Skeletal muscle tissue (tissue), 4 donors: ENCODE measurements around the gene USP44. TPM values are rescaled to one million over a fixed set of nuclear protein-coding genes. Genes with fewer than 3 reads are reported as not detected.

Experiments used
- H3K27ac ChIP-seq: one replicate; pipeline ENCODE4 v1.7.0; 2013; ENCODE audit warnings: mild to moderate bottlenecking, low read depth, low read length, inconsistent platforms
- H3K27me3 ChIP-seq, 3 donors: one replicate each; pipeline ENCODE4 v1.7.0; 2013; ENCODE audit warnings: low read length in 3 of 3; ENCODE audit not compliant: control insufficient read depth in 3 of 3, insufficient read depth in 3 of 3
- H3K36me3 ChIP-seq, 3 donors: one replicate each; pipeline ENCODE4 v1.7.0; 2013; ENCODE audit warnings: low read length in 3 of 3; ENCODE audit not compliant: control insufficient read depth in 3 of 3, insufficient read depth in 3 of 3
- H3K4me1 ChIP-seq, 3 donors: one replicate each; pipeline ENCODE4 v1.7.0; 2013; ENCODE audit warnings: low read length in 3 of 3, mild to moderate bottlenecking in 3 of 3; ENCODE audit not compliant: control insufficient read depth in 3 of 3, insufficient read depth in 3 of 3
- H3K4me3 ChIP-seq, 3 donors: one replicate each; pipeline ENCODE4 v1.7.0; 2013; ENCODE audit warnings: low read length in 3 of 3
- H3K9ac ChIP-seq, 3 donors: one replicate each; pipeline ENCODE4 v1.7.0; 2013; ENCODE audit warnings: low read length in 3 of 3, mild to moderate bottlenecking in 3 of 3, moderate library complexity in 2 of 3, low read depth in 1 of 3
- H3K9me3 ChIP-seq, 3 donors: one replicate each; pipeline ENCODE4 v1.7.0; 2013; ENCODE audit warnings: low read length in 3 of 3; ENCODE audit not compliant: control insufficient read depth in 3 of 3
- total RNA-seq: library from RNA; depleted of rRNA; stranded (reverse); fragments of >200 nt; gene quantifications from one replicate; pipeline ENCODE4 v1.2.3, GENCODE V29; 2014
- donor health status: Osteomylitis.

Gene USP44
- total RNA-seq, 1 donor from 2014 or later = 1.0 TPM

DNA sequence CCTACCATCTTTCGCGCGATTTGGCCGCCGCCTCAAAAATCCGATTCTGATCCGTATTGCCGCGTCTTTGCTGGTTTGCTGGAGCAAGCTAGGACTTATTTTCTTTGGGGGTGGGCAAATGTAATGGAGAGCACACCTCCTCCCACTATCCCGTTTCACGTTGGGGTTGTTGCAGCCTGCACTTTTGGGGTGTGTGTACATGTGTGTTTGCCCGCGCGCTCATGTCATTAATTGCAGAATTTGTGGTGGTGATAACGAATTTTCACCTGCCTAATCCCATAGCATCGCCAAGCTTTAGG, 76.7 kb downstream of the USP44 start:
- no peaks in the 10 kb centered on the region for H3K9me3 ChIP-seq

DNA sequence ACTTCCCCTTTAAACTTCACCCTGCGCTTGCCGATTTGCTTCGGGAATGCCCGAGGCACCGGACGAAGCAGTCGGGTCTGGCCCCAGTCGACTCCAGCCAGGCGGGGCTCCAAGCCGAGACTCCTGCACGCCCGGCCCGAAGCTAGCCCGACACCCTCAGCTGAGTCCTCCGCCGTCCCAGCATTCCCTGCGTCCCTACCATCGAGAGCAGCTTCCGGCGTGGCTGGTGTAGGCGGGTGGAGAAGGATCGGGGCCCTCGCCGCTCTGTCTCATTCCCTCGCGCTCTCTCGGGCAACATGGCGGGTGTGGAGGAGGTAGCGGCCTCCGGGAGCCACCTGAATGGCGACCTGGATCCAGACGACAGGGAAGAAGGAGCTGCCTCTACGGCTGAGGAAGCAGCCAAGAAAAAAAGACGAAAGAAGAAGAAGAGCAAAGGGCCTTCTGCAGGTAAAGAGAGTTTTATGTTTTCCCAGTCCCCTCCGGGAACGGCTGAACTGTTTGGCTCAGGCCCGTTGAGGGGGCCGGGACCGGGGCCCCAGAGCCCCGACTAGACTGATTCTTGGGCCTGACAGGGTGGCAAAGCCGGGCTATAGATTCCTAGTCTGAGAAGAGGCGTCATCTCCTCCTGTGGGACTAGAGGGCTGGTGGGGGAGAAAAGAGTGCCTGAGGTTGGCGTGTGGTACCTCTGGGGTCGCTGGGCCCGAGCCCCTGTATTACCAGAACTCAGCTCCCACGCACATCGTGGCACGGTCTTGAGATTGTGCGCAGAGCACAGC, 77.2 kb downstream of the USP44 start, which contains the start of gene METAP2:
TSS of gene METAP2 (plus strand) at position 269 of the 776 bp plus-strand sequence. CDS start at position 297, 28 bp downstream.
- Histone ChIP-seq H3K4me3 (peak within 1 kb of the TSS; percentile 82 to 99 (median 94)), H3K9ac (peak within 1 kb of the TSS; percentile 99)

More for the DNA sequence above, 76.7 kb downstream of the USP44 start:
- Histone ChIP-seq H3K36me3 (peaks cover 4 to 23% (median 22%) of the 10 kb centered on the region in 3 donors), H3K27ac (peak overlapping the region; percentile 92), H3K4me1 (peaks cover 4 to 31% (median 21%) of the 10 kb centered on the region in 3 donors), H3K9ac (peak overlapping the region; percentile 99), H3K27me3 (no peaks in the 10 kb centered on the region), H3K4me3 (peak overlapping the region; percentile 82 to 99 (median 94))

GRCh38 chr12:95473231-95473883, 77.9 kb downstream of the USP44 start:
- Histone ChIP-seq H3K27ac (peak overlapping the region; percentile 92), H3K27me3 (no peaks in the 10 kb centered on the region), H3K36me3 (peaks cover 4 to 14% (median 14%) of the 10 kb centered on the region in 3 donors), H3K9me3 (no peaks in the 10 kb centered on the region), H3K9ac (peak overlapping the region; percentile 99), H3K4me1 (peaks cover 4 to 24% (median 16%) of the 10 kb centered on the region in 3 donors), H3K4me3 (peak overlapping the region; percentile 82 to 99 (median 94))

More for the DNA sequence above, 77.2 kb downstream of the USP44 start, which contains the start of gene METAP2:
- H3K4me1 ChIP-seq = peaks cover 4 to 29% (median 17%) of the 10 kb centered on the region in 3 donors
- peak within 1 kb of the TSS; percentile 92 for H3K27ac ChIP-seq
- no peaks in the 10 kb centered on the region for H3K9me3 ChIP-seq
- H3K27me3 ChIP-seq = no peaks in the 10 kb centered on the region
- peaks cover 4 to 20% (median 20%) of the 10 kb centered on the region in 3 donors for H3K36me3 ChIP-seq

DNA sequence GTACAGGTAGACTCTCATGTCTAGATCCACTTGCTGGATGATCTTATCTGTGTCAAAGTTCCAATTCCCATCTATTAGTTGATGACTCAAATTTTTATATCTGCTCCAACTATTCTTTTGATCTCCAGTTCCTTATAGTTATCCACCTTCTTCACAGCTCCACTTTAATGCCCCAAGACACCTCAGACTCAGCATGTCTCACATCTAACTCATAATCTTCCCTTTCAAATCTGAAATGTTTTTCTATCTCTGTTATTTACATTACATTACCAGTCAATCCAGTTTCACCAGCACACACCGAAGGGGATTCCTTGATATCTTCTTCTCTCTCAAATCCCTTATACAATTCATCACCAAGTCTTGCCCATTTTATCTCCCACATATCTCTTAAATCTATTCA, 81.0 kb downstream of the USP44 start:
- H3K4me3 ChIP-seq = no peak overlapping the region
- H3K4me1 ChIP-seq = peaks cover 2 to 14% (median 11%) of the 10 kb centered on the region in 3 donors
- no peaks in the 10 kb centered on the region for H3K36me3 ChIP-seq
- no peak overlapping the region for H3K27ac ChIP-seq
- H3K9ac ChIP-seq = no peak overlapping the region
- no peaks in the 10 kb centered on the region for H3K27me3 ChIP-seq
- H3K9me3 ChIP-seq = no peaks in the 10 kb centered on the region

Other genes starting within 250 kb of the USP44 start
- gene METAP2, start 77.3 kb downstream of the USP44 start, total RNA-seq = 55.8 TPM
- gene NTN4, start 239.3 kb upstream of the USP44 start, total RNA-seq = 20.9 TPM